Spleen (tissue), 7 donors: Measurements from ENCODE around the gene SPATA16.
"Not testable (repeated sequence)": the region's sequence is repeated elsewhere in the genome, so short reads cannot be mapped to it uniquely, and the experiment has no call there.

Experiments used
- POLR2AphosphoS5 ChIP-seq, 3 donors: sonication (generic); formaldehyde crosslinking; IDR thresholded peaks; one replicate each; pipeline ENCODE4 v1.5.1; 2017; ENCODE audit warnings: antibody characterized with exemption in 3 of 3
- TF ChIP-seq, protein P1 (sequence below), 11 experiments: fragments of 200-600 bp in 7 of 11; fragments of 450-650 bp in 4 of 11; sonication (generic) in 4 of 11; IDR thresholded peaks in 8 of 11; conservative IDR thresholded peaks in 3 of 11; 1 replicate in 7 of 11; 2 replicates in 4 of 11; pipeline versions ENCODE4 v1.4.0 to v1.8.0; 2016 to 2021; ENCODE audit warnings: antibody characterized with exemption in 11 of 11, inconsistent platforms in 4 of 11, mild to moderate bottlenecking in 1 of 11
- donor health status: DM: no; HTN: no; CAD: no; lungs with moderate emphysema.
- donor health status: DM: no; HTN: no; CAD: no.
- donor health status: DM: no; HTN: no; CAD: no.

DNA sequence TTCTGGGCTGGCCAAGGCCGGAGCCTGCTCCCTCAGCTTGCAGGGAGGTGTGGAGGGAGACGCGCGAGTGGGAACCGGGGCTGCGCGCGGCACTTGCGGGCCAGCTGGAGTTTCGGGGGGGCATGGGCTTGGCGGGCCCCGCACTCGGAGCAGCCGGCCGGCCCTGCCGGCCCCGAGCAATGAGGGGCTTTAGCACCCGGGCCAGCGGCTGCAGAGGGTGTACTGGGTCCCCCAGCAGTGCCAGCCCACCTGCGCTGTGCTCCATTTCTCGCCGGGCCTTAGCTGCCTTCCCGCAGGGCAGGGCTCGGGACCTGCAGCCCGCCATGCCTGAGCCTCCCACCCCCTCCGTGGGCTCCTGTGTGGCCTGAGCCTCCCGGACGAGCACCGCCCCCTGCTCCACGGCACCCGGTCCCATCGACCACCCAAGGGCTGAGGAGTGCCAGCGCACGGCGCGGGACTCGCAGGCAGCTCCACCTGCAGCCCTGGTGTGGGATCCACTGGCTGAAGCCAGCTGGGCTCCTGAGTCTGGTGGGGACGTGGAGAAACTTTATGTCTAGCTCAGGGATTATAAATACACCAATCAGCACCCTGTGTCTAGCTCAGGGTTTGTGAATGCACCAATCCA lies 274.2 kb downstream of the SPATA16 start:
- TF ChIP-seq, protein P1, sequence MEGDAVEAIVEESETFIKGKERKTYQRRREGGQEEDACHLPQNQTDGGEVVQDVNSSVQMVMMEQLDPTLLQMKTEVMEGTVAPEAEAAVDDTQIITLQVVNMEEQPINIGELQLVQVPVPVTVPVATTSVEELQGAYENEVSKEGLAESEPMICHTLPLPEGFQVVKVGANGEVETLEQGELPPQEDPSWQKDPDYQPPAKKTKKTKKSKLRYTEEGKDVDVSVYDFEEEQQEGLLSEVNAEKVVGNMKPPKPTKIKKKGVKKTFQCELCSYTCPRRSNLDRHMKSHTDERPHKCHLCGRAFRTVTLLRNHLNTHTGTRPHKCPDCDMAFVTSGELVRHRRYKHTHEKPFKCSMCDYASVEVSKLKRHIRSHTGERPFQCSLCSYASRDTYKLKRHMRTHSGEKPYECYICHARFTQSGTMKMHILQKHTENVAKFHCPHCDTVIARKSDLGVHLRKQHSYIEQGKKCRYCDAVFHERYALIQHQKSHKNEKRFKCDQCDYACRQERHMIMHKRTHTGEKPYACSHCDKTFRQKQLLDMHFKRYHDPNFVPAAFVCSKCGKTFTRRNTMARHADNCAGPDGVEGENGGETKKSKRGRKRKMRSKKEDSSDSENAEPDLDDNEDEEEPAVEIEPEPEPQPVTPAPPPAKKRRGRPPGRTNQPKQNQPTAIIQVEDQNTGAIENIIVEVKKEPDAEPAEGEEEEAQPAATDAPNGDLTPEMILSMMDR (IDR thresholded peaks at IDR 0.05 in 8 of 11, conservative IDR thresholded peaks at IDR 0.05 in 3 of 11): not testable (repeated sequence)
- TF ChIP-seq POLR2AphosphoS5 (IDR thresholded peaks at IDR 0.05): not testable (repeated sequence)
